Ascending aorta (tissue), 2 donors: ENCODE measurements around the gene CDR2L. TPM values are rescaled to one million over a fixed set of nuclear protein-coding genes. Genes with fewer than 3 reads are reported as not detected.
"Not testable (repeated sequence)": the region's sequence is repeated elsewhere in the genome, so short reads cannot be mapped to it uniquely, and the experiment has no call there.

ENCODE experiments used
- DNase-seq, 2 donors: peaks; one replicate each; pipeline ENCODE4 v3.0.0-alpha.2; 2019; ENCODE audit warnings: low spot score in 2 of 2
- H3K27ac ChIP-seq, 2 donors: fragments of 200-600 bp; sonication (generic); one replicate each; pipeline ENCODE4 v1.5.1; 2016 to 2017; ENCODE audit warnings: mild to moderate bottlenecking in 1 of 2
- H3K27me3 ChIP-seq: fragments of 200-600 bp; sonication (generic); one replicate; pipeline ENCODE4 v1.5.1; 2017
- H3K36me3 ChIP-seq, 2 donors: fragments of 200-600 bp; sonication (generic); one replicate each; pipeline ENCODE4 v1.5.1; 2016
- H3K4me1 ChIP-seq, 2 donors: fragments of 200-600 bp; sonication (generic); one replicate each; pipeline ENCODE4 v1.5.1; 2016 to 2017; ENCODE audit warnings: mild to moderate bottlenecking in 1 of 2
- H3K4me3 ChIP-seq, 2 donors: fragments of 200-600 bp; sonication (generic); one replicate each; pipeline ENCODE4 v1.5.1; 2016 to 2017; ENCODE audit warnings: mild to moderate bottlenecking in 1 of 2
- H3K9me3 ChIP-seq, 2 donors: fragments of 200-600 bp; sonication (generic); one replicate each; pipeline ENCODE4 v1.5.1; 2016
- intact Hi-C: fragments of 100-400 bp; cut with DNase I; formaldehyde crosslinking; loops from one replicate; pipeline ENCODE4 v1.15.1; 2023
- total RNA-seq: library from RNA; depleted of rRNA; stranded (reverse); fragments of >200 nt; gene quantifications from one replicate; pipeline ENCODE4 v1.1.0, GENCODE V29; 2016
- TF ChIP-seq, protein P1 (sequence below), 3 experiments: fragments of 200-600 bp in 2 of 3; fragments of 450-650 bp in 1 of 3; sonication (generic) in 2 of 3; IDR thresholded peaks; one replicate each; pipeline ENCODE4 v1.5.1; 2016 to 2019; ENCODE audit warnings: antibody characterized with exemption in 3 of 3, mild to moderate bottlenecking in 1 of 3, moderate library complexity in 1 of 3

The CDR2L gene
- total RNA-seq, 1 donor from 2014 or later, result 54.7 TPM

DNA sequence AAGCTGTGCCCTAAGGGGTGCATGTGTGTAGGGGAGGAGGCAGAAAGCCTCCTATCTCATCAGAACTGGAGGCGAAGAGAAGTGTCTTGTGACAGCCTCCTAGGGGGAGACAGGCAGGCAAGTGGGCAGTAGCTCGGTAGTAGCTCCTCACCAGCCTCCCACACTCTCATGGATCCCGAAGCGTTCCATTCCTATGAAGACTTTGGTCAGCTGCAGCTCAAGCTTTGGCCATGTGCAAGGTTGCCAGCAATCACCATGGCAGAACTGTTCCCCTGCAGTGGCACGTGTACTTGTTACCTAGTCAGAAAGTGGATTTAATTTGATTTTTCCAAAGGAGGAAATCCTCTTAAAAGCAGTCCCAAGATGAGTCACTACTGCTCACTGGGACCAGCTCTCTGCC lies 31.7 kb downstream of the CDR2L start:
- H3K9me3 ChIP-seq, result no peaks in the 10 kb centered on the region
- intact Hi-C loops, result no loop called here
- no peak overlapping the region for H3K27ac ChIP-seq
- TF ChIP-seq, protein P1, sequence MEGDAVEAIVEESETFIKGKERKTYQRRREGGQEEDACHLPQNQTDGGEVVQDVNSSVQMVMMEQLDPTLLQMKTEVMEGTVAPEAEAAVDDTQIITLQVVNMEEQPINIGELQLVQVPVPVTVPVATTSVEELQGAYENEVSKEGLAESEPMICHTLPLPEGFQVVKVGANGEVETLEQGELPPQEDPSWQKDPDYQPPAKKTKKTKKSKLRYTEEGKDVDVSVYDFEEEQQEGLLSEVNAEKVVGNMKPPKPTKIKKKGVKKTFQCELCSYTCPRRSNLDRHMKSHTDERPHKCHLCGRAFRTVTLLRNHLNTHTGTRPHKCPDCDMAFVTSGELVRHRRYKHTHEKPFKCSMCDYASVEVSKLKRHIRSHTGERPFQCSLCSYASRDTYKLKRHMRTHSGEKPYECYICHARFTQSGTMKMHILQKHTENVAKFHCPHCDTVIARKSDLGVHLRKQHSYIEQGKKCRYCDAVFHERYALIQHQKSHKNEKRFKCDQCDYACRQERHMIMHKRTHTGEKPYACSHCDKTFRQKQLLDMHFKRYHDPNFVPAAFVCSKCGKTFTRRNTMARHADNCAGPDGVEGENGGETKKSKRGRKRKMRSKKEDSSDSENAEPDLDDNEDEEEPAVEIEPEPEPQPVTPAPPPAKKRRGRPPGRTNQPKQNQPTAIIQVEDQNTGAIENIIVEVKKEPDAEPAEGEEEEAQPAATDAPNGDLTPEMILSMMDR (IDR thresholded peaks at IDR 0.05), result no peak
- DNase-seq, result no peak
- H3K4me3 ChIP-seq, result no peak overlapping the region
- no peaks in the 10 kb centered on the region for H3K27me3 ChIP-seq
- no peaks in the 10 kb centered on the region for H3K4me1 ChIP-seq
- peaks cover 27 to 58% of the 10 kb centered on the region in 2 donors for H3K36me3 ChIP-seq

DNA sequence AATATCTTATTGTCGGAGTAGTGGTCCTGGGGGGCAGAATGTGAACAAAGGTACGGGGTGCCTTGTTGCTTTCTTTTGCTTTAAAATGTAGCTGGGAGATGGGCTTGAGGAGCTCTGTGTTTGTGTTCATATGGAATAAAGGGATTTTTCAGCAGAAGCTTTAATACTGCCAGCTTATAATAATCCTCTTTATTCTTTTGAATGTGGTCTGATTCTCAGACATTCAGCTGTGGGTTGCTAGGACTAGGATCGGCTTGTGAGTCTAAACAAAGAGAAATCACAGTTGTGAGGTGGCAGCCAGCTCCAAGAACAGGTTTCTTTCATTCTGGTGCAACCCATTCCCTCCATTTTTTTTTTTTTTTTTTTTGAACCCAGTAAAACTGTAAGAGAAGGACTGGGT lies 32.3 kb downstream of the CDR2L start:
- TF ChIP-seq, protein P1 (IDR thresholded peaks at IDR 0.05), result no peak
- intact Hi-C loops, result no loop called here
- H3K27ac ChIP-seq, result no peak overlapping the region
- DNase-seq, result no peak
- no peaks in the 10 kb centered on the region for H3K4me1 ChIP-seq
- H3K9me3 ChIP-seq, result no peaks in the 10 kb centered on the region
- H3K36me3 ChIP-seq, result peaks cover 27 to 58% of the 10 kb centered on the region in 2 donors
- no peaks in the 10 kb centered on the region for H3K27me3 ChIP-seq
- no peak overlapping the region for H3K4me3 ChIP-seq

DNA sequence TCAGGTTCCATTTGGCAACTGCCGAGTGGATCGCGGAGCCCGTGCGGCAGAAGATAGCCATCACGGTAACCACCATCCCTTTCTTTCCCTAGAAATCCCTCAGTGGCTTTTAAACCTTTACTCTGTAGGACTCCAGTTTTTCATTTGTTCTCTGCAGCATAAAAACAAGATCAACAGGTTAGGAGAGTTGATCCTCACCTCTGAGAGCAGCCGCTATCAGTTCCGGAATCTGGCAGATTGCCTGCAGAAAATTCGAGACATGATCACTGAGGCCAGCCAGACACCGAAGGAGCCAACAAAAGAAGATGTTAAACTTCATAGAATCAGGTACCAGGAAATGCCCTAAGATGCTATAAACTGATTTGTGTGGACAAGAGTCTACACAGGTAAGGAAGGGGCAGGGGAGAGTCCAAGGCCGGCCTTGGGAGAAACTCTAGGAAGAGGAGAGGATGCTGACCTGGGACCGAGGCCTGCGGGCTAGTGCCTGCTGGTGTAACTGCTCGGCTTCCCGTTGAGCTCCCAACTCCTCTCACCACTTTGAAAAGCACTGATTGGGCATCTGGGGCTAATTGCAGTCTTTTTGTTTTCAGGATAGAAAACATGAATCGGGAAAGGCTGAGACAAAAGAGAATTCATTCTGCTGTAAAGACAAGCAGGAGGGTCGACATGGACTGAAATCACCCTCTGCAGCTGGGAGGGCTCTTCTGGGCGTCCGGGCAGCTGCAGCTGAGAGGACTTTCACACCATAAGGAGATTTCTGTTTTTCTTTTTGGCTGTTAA lies 33.1 kb downstream of the CDR2L start:
- Histone ChIP-seq H3K27me3 (no peaks in the 10 kb centered on the region), H3K36me3 (peaks cover 27 to 58% of the 10 kb centered on the region in 2 donors), H3K27ac (no peak overlapping the region), H3K4me1 (no peaks in the 10 kb centered on the region), H3K4me3 (no peak overlapping the region), H3K9me3 (no peaks in the 10 kb centered on the region)
- DNase-seq, result no peak
- intact Hi-C loops, result no loop called here
- TF ChIP-seq, protein P1 (IDR thresholded peaks at IDR 0.05), result no peak

DNA sequence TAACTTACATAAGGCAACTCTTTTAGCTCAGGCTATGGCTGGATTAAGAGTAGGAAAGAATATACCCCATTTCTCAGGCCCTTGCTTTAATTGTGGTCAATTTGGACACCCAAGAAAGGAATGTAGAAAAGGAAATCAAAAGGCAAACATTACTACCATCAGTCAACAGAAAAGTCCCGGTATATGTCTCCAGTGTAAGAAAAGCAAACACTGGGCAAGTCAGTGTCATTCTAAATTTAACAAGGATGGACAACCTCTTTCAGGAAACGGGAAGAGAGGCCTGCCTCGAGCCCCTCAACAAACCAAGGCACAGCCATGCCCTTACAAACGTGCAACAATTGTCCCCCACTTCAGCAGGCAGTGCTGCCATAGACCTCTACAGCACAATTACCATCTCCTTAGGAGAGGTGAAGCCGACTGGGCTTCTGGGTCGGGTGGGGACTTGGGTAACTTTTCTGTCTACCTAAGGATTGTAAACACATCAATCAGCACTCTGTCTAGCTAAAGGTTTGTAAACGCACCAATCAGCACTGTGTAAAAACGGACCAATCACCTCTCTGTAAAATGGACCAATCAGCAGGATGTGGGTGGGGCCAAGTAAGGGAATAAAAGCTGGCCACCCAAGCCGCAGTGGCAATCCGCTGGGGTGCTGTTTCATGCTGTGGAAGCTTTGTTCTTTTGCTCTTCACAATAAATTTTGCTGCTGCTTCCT lies 37.4 kb downstream of the CDR2L start:
- intact Hi-C loops, result no loop called here
- TF ChIP-seq, protein P1 (IDR thresholded peaks at IDR 0.05), result no peak
- Histone ChIP-seq H3K27me3 (no peaks in the 10 kb centered on the region), H3K9me3 (no peaks in the 10 kb centered on the region), H3K27ac (no peak overlapping the region), H3K4me3 (no peak overlapping the region), H3K4me1 (no peaks in the 10 kb centered on the region), H3K36me3 (peaks cover 23 to 30% of the 10 kb centered on the region in 2 donors)
- DNase-seq, result no peak

DNA sequence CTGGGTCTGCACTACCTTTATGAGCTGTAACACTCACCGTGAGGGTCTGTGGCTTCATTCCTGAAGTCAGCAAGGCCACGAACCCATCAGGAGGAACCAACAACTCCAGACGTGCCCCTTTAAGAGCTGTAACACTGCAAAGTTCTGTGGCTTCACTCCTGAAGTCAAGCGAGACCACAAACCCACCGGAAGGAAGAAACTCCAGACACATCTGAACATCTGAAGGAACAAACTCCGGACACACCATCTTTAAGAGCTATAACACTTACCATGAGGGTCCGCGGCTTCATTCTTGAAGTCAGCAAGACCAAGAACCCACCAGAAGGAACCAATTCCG lies 37.9 kb downstream of the CDR2L start:
- H3K27ac ChIP-seq, H3K4me3 ChIP-seq, H3K9me3 ChIP-seq, H3K4me1 ChIP-seq, H3K27me3 ChIP-seq, intact Hi-C loops, DNase-seq: not testable (repeated sequence)
- H3K36me3 ChIP-seq, result peaks cover 22 to 25% of the 10 kb centered on the region in 2 donors

DNA sequence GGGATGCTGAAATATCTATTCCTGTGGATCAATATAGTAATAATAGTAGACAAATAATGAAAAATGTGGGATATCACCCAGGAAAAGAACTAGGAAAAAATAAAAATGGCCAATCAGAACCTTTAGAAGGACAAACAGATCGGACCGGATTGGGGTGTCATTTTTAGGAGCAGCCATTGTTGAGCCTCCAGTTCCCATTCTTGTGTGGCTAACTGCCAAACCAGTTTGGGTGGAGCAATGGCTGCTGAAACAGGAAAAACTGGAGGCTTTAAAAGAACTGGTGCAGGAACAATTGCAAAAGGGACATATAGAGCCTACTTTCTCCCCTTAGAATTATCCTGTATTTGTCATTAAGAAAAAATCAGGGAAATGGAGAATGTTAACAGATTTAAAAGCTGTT lies 39.2 kb downstream of the CDR2L start:
- intact Hi-C loops, DNase-seq, H3K27ac ChIP-seq, H3K27me3 ChIP-seq, H3K4me1 ChIP-seq, H3K9me3 ChIP-seq, H3K4me3 ChIP-seq: not testable (repeated sequence)
- H3K36me3 ChIP-seq, result peaks cover 9 to 12% of the 10 kb centered on the region in 2 donors
